Measurements from ENCODE around the gene FRK.
"Not testable (repeated sequence)": the region's sequence is repeated elsewhere in the genome, so short reads cannot be mapped to it uniquely, and the experiment has no call there.

Gene FRK

DNA sequence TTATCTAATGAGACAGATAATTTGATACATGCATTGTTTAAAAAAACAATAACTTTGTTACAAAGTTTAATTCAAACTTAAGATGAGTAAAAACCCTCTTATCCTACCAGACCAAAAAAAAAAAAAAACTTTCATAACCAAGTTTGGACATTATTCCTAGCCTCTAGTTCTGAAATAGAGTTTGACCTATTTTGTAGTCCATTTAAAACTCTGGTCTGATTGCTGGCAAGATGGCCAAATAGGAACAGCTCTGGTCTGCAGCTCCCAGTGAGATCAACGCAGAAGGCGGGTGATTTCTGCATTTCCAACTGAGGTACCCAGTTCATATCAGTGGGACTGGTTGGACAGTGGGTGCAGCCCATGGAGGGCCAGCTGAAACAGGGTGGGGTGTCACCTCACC is 125.9 kb downstream of the FRK start:
- DNase-seq = no peak

DNA sequence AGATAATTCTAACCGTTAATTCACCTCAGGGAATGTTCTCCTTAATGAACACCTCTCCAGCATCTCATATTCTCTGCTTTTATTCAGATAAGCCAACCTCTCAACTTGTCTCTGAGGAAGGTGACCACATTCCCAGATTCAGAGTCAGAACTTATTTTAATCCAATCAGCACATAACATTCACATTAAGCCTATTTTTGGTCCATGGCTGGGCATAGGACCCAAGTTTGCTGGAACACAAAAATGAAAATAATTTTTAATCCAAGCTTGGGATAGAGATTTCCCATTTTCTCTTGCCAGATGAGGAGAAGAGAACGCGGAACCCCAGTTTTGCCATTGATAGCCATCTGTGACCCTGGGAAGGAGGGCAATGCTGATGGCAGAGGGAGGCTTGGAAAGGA is 126.5 kb downstream of the FRK start:
- DNase-seq = no peak

DNA sequence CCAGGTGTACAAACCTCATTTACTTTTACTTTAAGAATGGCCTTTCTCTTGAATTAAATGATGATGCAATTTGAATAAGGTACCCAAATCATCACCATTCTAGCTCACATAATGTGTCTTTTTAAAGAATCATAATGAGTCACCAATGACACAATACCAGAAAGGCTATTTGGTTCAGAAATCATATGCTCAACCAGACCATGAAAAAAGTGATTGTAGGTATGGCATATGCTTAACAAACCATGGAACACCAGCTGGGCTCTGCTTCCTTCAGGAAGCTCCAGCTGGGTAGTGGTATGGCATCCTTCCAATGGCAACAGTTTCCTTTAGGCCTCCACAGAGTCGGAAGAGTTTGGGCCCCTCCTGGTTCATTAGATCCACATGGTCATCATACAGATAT is 128.2 kb downstream of the FRK start:
- no peak for DNase-seq

DNA sequence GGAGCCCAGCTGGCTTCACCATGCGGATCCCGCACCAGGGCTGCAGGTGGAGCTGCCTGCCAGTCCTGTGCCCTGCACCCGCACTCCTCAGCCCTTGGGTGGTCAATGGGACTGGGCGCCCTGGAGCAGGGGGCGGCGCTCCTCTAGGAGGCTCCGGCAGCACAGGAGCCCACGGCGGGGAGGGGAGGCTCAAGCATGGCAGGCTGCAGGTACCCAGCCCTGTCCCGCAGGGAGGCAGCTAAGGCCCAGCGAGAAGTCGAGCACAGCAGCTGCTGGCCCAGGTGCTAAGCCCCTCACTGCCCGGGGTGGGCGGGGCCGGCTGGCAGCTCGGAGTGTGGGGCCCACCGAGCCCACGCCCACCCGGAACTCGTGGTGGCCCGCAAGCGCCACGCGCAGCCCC is 132.7 kb downstream of the FRK start:
- not testable (repeated sequence) for DNase-seq

DNA sequence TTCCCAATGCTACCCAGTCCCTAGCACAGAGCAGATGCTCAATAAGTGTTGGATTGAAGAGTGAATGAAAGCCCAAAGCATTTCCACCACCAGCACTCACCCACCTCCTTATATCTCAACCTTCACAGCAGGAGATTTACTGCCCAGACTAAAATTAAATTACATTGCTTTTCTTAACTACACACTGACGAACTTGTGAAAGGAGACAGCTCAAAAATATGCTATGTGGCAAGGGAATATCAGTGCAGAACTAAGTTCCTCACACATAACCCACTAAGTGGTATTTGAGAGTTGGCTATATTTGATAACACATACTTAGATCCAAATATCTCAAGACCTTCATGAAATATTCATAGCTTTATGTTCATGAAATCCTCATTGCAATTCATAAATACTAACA is 137.7 kb downstream of the FRK start:
- DNase-seq = no peak

DNA sequence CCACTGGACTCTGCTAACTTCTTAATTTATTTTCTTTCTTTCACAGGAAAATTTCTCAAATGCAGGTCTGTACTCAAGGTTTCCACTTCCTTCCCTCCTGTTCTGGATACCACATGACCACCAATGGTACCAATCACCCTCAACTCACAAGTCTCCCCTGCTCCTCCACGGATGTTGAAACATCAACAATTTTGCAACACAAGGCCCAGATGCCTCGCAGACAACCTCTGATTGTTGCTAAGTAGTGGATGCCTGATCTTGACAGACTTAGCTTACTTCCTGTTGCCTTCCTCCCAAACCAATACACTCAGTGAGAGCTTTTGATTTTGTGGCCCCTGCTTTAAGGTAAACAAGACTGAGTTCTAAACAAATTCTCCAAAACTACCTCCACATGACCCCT is 146.6 kb downstream of the FRK start:
- no peak for DNase-seq

DNA sequence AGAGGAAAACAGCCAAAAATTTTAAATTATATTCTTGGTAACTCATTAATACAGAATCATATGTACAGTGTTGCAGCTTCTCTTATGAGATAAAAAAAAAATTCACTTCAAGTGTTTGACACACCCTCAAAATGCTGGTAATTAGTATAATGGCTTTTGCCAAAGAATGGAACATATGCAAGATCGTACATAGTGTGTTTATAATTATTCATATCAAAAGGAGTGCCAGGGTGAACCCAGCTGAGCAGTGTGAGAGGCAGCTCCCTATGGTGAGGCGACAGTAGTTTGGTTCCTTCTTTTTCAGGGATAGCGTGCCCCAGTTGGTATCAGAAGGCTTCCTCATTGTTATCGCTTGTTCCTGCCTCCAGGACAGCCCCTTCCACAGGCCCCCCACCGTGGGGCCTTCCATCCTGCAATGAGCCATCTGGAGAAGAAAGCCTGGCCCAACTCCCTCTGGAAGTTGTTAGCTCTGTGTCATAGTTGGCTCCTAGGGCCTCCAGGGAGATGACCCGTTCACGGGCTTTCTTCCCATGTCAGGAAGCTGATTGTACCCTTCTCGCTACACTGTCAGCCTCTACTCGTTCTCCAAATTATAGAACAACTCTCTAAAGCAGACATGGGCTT is 150.7 kb downstream of the FRK start:
- DNase-seq = no peak

DNA sequence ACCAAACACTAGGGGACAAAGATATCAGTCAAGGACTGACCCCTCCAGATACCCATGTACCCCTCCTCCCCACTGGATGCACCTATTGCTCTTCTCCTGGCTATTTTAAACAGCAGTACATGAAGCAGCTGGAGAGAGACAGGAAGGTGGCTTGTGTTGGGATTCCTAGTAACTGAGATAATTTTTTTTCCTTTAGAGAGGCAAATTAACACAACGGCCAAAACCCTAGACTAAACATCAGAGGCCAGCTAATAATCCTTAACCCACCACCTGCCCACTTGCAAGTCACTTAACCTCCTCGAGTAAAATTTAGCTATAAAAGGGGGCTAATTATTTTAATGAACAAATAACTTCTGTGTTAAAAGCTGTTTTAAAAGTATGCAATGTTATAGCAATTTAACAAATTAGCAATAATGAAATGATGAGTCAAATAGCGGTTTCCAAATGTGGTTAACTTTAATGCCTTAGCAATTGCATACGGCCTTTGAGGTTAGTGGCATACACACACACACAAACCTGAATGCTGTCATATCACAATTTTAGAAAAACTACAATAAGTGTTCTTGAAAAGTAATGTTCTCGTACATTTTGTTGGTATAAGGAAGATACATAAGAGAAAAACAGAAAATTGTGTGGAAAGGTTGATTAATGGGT is 151.7 kb downstream of the FRK start:
- no peak for DNase-seq

DNA sequence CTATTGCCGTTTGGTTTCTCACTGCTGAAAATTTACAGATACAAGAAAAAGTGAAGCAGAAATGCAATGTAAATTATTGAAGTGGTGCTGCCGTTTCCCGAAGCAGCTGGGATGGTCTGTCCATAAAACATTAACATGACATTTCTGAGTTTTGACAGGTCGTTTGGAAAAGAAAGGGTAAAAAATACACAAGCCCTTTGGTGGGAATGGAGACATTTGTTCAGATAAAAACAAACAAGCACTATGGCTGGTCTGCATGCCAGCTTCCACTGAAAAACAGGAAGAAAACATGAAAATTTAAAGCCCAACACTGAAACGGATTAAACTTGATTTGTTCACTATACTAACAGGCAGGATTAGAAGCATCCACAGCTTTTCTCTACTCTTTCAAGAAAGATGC is 155.2 kb downstream of the FRK start:
- no peak for DNase-seq

DNA sequence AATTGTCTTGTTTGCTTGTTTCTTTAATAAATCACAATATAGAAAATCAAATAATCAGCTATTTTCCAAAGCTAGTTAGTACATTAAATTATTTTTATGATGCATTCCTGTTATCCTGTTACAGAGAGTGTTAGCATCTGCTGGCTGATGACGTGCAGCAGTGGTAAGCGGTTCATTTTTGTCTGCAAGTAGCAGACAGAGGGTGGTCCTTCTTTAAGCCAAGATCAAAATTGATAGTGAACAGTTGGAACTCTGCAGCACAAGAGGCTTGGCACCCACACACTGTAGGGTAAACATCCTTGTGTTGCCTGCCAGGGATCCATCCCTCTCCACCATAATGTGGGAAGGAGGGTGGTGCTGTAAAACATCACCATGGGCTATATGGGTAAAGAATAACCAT is 158.3 kb downstream of the FRK start:
- no peak for DNase-seq

DNA sequence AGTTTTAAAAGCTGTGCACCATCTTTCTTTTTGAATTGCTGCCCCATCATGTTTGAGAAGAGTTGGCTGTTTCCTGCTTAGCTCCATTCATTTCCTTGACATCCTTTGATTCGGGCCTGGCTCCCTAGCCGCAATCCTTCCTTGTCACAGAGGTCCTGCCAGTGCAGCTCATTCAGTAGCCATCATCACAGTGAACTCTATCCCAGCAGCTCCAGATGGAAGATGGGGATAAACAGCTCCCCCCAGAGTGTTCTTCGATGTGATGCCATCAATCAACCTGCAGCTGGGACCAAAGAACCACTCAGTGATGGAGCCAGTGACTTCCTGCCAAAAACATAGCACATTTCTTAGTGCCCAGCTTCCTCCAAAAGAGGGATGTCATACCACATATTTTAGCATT is 158.8 kb downstream of the FRK start:
- no peak for DNase-seq

DNA sequence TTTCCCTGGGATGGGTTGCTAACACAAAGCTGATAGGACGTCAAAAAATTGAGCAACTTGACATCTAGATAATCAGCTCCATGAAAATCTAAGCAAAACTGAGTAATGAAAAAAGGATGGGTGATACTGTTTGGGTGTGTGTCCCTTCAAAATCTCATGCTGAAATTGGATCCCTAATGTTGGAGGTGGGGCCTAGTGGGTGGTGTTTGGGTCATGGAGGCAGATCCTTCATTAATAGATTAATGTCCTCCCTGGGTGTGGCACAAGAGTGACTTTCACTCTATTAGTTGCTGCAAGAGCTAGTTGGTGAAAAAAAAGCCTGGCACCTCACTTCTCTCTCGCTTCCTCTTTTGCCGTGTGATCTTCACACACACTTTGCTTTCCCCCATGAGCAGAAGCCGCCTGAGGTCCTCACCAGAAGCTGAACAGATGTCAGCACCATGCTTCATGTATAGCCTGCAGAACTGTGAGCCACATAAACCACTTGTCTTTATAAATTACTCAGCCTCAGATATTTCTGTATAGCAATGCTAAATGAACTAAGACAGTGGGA is 160.9 kb downstream of the FRK start:
- DNase-seq = no peak

DNA sequence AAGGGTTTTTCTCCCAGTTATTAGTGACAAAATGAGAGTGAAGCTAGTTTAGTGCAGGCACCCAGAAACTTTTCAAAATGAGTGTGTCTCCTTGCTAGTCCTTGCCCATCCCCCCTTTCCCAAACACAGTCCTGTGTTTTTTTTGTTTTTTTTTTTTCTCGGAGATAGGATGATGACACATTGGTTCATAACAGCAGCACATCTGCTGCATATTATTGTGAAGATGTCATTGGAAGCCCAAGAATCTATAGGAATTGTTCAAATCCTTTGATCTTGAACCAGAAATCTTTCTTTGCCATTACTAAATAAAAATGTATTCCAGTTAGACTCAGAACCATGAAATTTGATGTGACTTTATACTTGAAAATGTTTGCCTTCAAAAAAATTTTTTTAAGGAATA is 162.4 kb downstream of the FRK start:
- DNase-seq = no peak

DNA sequence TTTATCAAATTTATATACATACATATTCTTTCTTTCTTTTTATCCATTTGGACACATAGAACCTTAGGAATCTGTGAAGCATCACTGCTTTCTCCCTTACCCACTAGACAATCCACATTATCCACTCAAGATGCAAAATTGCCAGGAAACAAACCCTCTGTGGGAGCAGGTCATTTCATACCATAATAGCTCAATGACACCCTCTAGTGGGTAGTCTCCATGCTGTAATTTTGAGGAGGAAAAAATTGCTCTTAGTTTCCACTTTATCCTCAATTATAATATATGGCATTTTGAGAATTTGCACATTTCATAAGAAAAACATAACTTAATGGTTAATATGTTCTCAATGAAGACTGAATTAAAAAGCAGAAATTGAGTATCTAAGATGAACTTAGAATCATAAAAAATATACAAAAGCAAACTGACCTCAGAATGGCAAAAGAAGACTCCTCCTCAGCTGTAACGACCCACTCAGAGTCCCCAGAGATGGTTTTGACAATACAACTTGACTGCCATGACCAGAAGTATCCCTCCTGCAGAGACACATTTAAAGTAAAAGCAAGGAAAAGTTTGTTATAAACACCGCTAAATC is 164.1 kb downstream of the FRK start:
- DNase-seq = peak in 1 of 2 donors; percentile 30

DNA sequence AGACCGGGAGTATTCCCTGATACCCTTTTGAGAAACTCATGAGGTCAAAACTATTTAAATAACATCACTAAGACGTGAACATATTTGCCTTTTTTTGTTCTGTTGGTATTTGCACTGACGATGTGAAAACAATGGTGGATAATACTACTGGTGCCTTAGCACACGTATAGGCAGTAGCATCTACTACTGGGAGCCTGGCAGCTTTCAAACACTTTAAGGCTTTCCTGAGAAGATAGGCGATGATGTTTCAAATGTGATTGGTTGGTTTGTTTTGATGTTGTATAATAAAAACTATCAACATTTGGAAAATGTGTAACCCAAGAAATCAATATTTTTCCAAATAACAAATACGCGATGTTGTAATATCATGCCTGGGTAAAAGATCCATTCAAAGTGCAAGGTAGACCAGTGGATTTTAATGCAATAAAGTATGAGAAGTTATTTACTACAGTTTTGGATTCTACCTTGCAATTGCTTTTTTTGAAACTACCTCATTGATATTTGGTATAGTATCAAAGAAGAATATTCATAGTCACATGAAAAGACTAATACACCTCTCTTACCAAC is 166.2 kb downstream of the FRK start:
- no peak for DNase-seq

DNA sequence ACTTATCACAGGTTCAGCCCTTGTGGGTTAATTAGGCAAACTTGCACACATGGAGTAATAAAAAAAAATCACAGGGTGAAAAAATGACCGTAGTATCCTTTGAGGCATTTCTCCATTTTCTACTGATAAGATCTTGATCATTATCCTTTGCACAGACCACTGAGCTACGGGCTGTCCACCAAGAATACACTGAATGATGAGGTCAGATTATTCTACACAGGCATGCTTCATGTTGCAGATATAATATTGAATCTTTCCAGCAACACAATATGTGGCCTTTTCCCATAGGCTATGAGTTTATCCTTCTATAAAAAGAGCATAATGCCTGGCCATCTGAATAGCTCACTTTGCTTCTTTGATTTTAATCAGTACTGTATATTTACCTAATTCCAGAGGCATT is 168.9 kb downstream of the FRK start:
- DNase-seq = no peak

DNA sequence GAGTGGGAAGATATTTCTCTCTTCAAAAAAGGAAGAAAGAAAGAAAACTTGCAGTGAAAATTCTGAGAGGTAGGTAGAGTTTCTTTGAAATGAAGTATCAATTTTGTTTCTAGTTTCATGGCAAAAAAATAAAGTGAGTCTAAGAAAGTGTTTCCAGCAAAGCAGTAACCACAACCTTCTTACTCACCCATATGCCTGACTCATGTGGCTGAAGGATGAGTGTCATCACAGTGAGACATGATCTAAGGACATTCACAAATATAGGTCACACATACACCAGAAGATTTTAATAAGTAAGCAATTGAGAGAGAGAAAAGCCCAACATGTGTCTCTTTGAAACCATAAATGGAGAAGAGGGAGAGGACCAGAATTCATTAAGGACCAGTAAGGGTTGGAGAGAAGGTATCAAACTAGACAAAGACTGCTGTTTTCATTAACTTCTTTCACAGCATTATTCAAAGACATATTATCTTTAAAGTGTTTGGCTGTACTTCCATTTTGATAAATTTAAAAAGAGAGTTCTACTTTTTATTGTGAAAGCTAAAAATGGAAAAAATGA is 169.5 kb downstream of the FRK start:
- DNase-seq = peak in 1 of 2 donors; percentile 3

DNA sequence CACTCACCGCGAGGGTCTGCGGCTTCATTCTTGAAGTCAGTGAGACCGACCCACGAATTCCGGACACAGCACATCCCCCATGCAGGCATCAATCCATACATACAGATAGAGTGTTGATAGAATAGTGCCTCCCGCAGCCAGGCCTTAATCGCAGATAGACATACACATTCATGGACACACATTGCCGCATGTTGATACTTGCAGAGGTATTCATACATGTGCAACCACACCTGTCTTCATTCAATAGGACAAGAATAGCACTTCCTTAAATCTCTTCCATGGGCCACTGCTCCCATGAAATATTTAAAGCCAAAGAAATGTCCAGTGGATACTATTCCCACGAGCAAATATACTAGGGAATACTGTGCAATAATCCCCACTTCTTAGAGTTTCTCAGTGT is 170.5 kb downstream of the FRK start:
- DNase-seq = no peak

DNA sequence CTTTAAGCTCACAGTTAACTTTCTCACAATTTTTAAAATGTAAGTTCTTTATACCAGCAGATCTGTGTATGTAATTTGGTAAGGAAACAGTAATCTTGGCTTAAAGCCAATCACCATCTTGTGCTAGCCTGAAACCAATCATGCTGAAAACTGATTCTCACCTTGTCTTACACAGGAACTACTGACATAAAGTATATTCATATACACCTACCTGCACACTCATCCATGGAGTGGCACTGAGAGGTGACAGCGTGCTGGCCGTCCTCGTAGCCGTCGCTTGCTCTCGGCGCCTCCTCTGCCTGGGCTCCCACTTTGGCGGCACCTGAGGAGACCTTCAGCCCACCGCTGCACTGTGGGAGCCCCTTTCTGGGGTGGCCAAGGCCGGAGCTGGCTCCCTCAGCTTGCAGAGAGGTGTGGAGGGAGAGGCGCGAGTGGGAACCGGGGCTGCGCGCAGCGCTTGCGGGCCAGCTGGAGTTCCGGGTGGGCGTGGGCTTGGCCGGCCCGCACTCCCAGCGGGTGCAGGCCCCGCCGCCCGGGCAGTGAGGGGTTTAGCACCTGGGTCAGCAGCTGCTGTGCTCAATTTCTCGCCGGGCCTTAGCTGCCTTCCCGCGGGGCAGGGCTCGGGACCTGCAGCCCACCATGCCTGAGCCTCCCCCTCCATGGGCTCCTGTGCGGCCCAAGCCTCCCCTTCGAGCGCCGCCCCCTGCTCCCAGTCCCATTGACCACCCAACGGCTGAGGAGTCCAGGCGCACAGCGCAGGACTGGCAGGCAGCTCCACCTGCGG is 171.8 kb downstream of the FRK start:
- DNase-seq = not testable (repeated sequence)

DNA sequence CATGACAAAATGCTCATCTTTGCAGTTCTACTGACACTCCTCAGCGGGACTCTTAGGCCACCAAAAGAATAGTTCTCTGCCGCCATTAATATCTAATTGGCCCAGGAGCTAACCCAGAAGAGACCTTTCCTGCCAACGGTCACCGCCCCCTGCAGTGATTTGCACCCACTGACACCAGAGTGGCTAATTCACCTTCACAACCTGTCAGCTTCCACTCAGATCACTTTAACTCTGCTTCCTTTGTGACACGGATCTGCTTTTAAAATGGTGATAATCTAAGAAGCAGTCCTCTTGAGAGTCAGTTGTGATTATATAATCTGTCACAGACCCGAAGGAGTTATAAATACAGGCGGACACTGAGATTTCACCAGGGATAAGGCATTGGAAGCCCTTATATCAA is 172.8 kb downstream of the FRK start:
- no peak for DNase-seq

DNA sequence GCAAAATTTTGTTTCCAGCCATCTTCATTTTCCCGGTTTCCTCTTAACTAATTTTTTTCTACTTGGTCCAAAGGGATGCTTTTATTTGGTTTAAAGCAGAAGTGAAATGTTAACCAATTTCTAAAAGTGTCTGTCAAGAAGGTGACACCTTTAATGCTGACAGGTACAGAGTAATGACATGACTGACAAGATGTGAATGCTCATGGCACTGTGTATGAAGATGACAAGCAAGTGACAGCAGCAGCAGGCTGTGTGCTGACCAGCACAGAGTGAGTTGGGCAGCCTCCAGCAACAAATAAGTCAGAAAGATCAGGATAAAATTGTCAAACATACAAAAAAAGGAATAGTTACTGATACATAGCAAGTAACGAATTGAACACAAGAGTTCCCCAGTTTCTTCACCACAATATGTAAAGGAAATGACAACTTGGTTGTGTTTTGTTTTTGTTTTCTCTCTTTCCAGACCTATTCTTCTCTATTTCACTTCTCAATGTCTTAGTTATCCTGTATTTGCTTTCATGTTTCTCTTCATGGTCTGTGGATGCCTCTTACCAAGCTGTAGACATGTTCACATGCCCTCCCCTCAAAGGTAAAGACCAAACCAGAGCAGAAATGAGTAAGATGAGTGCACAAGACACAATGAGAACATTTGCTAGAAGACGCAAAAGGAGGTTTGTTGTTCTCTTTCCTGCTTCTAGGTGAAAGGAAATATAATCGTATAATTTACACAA is 174.9 kb downstream of the FRK start:
- DNase-seq = no peak

DNA sequence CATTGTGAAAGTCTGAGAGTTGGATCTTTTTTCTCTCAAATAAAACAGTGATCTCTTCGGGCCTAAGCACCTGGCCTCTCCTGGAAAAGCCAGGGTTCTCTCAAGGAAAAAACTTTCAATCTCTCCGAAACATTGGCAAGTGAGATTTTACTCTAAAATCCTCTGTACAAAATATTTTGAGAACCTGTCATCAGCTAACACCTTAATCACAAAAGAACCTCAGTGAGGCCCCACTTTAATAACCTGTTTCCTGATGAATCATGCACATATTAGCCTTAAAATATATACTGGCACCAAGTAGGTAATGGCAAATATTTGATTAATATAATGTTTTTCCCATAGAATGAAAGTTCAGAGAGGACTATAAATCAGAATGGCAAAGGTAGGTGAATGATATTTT is 177.9 kb downstream of the FRK start:
- DNase-seq = no peak

All from inflammatory macrophage treated with lipopolysaccharide for 1 hour (primary cell).